Measurements from ENCODE around the gene PABPN1.

Gene PABPN1

DNA sequence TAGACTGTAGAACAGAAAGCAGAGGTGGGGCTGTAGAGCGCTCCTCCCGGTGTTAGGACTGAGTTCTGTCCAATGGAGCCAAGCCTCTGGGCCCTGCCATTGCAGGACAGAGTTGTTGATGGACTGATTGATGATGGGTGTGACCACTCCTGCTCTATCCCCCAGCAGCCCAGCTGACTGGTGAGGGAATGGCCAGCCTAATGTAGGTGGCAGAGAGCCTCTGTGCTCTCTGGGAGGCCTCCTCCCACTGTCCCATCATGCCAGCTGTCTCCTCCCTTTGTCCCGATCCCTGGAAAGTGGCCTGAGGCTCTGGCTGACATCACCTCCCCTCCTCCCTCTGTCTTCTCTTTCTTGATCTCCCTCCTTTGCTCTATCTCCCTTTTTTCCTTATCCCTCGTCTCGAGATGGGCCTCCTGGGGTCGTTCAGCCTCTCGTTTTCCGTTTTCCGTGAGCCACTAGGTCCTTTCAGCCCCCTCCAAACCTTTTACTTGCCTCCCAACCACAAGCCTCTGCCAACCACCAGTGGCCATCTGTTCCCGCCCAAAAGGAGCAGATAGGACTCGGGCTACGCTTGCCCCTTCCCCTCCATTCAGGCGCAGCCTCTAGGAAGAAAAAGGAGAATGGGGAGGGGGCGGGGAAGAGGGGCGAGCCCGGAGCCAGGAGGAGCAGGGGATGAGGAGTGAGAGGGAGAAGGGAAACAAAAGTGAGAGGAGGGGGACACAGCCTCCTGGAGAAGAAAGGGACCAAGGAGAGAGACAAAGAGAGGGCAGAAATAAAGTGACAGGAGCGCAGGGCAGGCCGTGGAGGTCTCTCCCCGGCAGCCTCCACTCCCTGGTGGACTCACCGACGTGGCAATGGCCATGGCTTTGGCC is 43.1 kb downstream of the PABPN1 start:
- H3K4me3 ChIP-seq (ENCODE audit: low read depth in 1 of 2, low read length in 2 of 2): peak overlapping the region; percentile 68 to 71
- peaks cover 0 to 4% of the 10 kb centered on the region in 2 donors for H3K27me3 ChIP-seq (ENCODE audit: control insufficient read depth in 1 of 2, insufficient read depth in 2 of 2, low read length in 2 of 2)
- peaks cover 41% of the 10 kb centered on the region for H3K4me1 ChIP-seq (ENCODE audit: insufficient read depth, low read length)
- peak overlapping the region; percentile 82 for H3K9ac ChIP-seq (ENCODE audit: low read length)
- peak overlapping the region; percentile 98 for H3K27ac ChIP-seq (ENCODE audit: low read depth, low read length)
- H3K36me3 ChIP-seq (ENCODE audit: insufficient read depth, low read length): peaks cover 11% of the 10 kb centered on the region
- H3K9me3 ChIP-seq (ENCODE audit: low read length): no peaks in the 10 kb centered on the region

DNA sequence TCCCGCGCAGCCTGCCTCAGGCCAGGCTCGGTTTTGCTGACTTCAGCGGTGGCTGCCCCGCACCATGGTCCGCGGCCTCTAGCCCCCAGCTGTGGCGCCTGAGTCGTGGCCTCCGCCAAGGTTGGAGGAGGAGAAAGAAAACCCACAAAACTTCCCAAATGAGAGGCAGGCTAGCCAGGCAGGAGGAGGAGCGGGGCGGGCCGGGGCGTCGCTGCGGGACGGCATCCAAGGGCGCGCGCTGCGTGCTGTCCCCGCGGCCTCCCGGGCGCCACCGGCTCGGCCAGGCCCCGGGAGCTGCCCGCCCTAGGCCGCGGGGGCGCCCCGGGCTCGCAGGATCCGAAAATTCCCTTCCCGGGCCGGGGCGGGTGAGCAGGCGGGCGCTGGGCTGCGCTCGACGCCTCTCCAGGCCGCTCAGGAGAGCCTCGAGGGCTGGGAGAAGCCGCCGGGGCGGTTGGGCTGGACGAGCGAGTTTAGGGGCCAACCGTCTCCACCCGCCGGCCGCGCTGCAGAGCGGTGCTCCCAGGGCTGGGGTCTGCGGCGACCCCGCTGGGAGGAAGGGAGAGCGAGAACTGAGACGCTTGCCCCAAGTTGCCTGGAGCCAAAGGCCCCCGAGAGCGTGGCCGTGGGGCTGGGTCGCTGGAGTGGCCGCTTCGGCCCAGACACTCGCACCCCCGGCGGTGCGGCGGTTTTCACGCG is 43.9 kb downstream of the PABPN1 start, which contains the start of gene EFS:
Gene EFS, minus strand, starts transcription at position 137 of the 696 bp plus-strand sequence. CDS start 147 bp downstream, outside the sequence.
- peaks cover 41% of the 10 kb centered on the region for H3K4me1 ChIP-seq (ENCODE audit: insufficient read depth, low read length)

GRCh38 chr14:23365732-23366425 is 44.6 kb downstream of the PABPN1 start:
- H3K9ac ChIP-seq (ENCODE audit: low read length): peak overlapping the region; percentile 63
- H3K27me3 ChIP-seq (ENCODE audit: control insufficient read depth in 1 of 2, insufficient read depth in 2 of 2, low read length in 2 of 2): peaks cover 0 to 4% of the 10 kb centered on the region in 2 donors
- H3K36me3 ChIP-seq (ENCODE audit: insufficient read depth, low read length): no peaks in the 10 kb centered on the region
- peaks cover 36% of the 10 kb centered on the region for H3K4me1 ChIP-seq (ENCODE audit: insufficient read depth, low read length)
- peak overlapping the region; percentile 98 for H3K27ac ChIP-seq (ENCODE audit: low read depth, low read length)
- no peaks in the 10 kb centered on the region for H3K9me3 ChIP-seq (ENCODE audit: low read length)
- H3K4me3 ChIP-seq (ENCODE audit: low read depth in 1 of 2, low read length in 2 of 2): peak overlapping the region; percentile 64 to 71

More for the DNA sequence above, 43.9 kb downstream of the PABPN1 start, which contains the start of gene EFS:
- Histone ChIP-seq H3K4me3 (ENCODE audit: low read depth in 1 of 2, low read length in 2 of 2) (peak within 1 kb of the TSS; percentile 68 to 71), H3K27me3 (ENCODE audit: control insufficient read depth in 1 of 2, insufficient read depth in 2 of 2, low read length in 2 of 2) (peaks cover 0 to 4% of the 10 kb centered on the region in 2 donors), H3K27ac (ENCODE audit: low read depth, low read length) (peak within 1 kb of the TSS; percentile 98), H3K9me3 (ENCODE audit: low read length) (no peaks in the 10 kb centered on the region), H3K9ac (ENCODE audit: low read length) (peak within 1 kb of the TSS; percentile 82), H3K36me3 (ENCODE audit: insufficient read depth, low read length) (peaks cover 4% of the 10 kb centered on the region)

- no peaks in the 10 kb centered on the region for H3K36me3 ChIP-seq (ENCODE audit: insufficient read depth, low read length)
- no peaks in the 10 kb centered on the region for H3K9me3 ChIP-seq (ENCODE audit: low read length)
- H3K4me3 ChIP-seq (ENCODE audit: low read depth in 1 of 2, low read length in 2 of 2): peak overlapping the region; percentile 43 to 64
- peak overlapping the region; percentile 98 for H3K27ac ChIP-seq (ENCODE audit: low read depth, low read length)
- peak overlapping the region; percentile 85 for H3K9ac ChIP-seq (ENCODE audit: low read length)
- peaks cover 0 to 4% of the 10 kb centered on the region in 2 donors for H3K27me3 ChIP-seq (ENCODE audit: control insufficient read depth in 1 of 2, insufficient read depth in 2 of 2, low read length in 2 of 2)
- peaks cover 32% of the 10 kb centered on the region for H3K4me1 ChIP-seq (ENCODE audit: insufficient read depth, low read length)
Observed at GRCh38 chr14:23366426-23366921, 45.2 kb downstream of the PABPN1 start.

DNA sequence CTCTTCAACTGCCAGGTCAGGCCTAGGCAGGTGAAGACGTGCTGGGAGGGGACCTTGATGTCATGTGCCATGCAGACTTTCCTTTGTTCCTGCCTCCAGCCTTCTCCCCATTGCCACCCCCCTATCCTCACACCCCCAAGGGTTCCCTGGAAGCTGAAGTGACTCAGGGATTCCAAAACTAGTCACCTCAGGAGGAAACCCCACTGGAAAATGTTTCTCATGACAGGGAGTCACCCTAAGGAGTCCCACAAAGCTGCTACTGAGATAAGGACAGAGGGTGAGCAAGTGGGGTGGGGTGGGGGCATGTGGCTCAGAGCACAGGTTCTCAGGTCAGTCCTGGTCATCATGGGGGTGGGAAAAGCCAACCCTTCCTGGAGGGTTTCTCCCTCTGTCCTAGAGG is 49.0 kb downstream of the PABPN1 start:
- H3K27ac ChIP-seq (ENCODE audit: low read depth, low read length): no peak overlapping the region
- peaks cover 6% of the 10 kb centered on the region for H3K4me1 ChIP-seq (ENCODE audit: insufficient read depth, low read length)
- no peaks in the 10 kb centered on the region for H3K36me3 ChIP-seq (ENCODE audit: insufficient read depth, low read length)
- H3K9ac ChIP-seq (ENCODE audit: low read length): no peak overlapping the region
- no peaks in the 10 kb centered on the region for H3K9me3 ChIP-seq (ENCODE audit: low read length)
- H3K27me3 ChIP-seq (ENCODE audit: control insufficient read depth in 1 of 2, insufficient read depth in 2 of 2, low read length in 2 of 2): peaks cover 0 to 4% of the 10 kb centered on the region in 2 donors
- no peak overlapping the region for H3K4me3 ChIP-seq (ENCODE audit: low read depth in 1 of 2, low read length in 2 of 2)

DNA sequence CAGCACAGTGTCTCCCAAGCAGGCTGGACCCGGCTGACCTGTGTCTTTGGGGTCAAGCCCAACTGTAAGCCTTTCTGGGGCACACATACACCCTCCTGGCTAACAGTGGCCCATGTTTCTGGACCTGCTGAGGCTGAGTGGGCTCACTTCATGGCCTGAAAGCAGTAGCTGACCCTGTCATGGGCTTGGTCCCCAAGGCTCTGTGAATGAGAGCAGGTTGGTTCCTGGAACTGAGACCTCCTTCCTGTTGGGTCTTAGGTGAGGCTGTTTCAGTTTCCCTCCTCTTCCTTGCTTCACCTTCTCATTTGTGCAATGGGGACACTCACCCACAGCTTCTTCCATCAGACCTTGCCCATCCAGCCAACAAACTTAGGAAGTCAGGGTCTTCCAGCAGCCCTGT is 50.6 kb downstream of the PABPN1 start:
- Histone ChIP-seq H3K36me3 (ENCODE audit: insufficient read depth, low read length) (no peaks in the 10 kb centered on the region), H3K27me3 (ENCODE audit: control insufficient read depth in 1 of 2, insufficient read depth in 2 of 2, low read length in 2 of 2) (no peaks in the 10 kb centered on the region), H3K9ac (ENCODE audit: low read length) (no peak overlapping the region), H3K4me1 (ENCODE audit: insufficient read depth, low read length) (peaks cover 3% of the 10 kb centered on the region), H3K4me3 (ENCODE audit: low read depth in 1 of 2, low read length in 2 of 2) (no peak overlapping the region), H3K9me3 (ENCODE audit: low read length) (no peaks in the 10 kb centered on the region), H3K27ac (ENCODE audit: low read depth, low read length) (no peak overlapping the region)

DNA sequence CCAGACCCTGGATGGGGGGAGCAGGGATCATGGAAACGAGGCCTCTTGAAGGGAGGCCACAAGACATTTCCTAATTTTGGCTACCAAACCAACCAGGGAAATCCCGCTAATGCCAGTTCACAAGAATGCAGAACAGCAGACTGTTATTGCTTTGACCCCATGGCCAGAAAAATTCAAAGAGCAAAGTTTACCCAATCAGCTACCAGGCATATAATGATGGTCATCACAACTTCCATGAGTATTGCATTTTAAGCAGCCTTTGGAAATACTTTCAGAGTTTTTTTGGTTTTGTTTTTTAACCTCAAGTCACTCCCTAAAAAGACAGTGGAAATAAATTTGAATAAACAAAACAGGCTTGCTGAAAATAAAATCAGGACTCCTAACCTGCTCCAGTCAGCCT is 51.3 kb downstream of the PABPN1 start, which contains the start of gene IL25:
Gene IL25, plus strand, starts transcription at position 301 of the 400 bp plus-strand sequence.
- Histone ChIP-seq H3K36me3 (ENCODE audit: insufficient read depth, low read length) (no peaks in the 10 kb centered on the region), H3K27me3 (ENCODE audit: control insufficient read depth in 1 of 2, insufficient read depth in 2 of 2, low read length in 2 of 2) (no peaks in the 10 kb centered on the region), H3K4me1 (ENCODE audit: insufficient read depth, low read length) (no peaks in the 10 kb centered on the region), H3K27ac (ENCODE audit: low read depth, low read length) (no peak within 1 kb of the TSS), H3K4me3 (ENCODE audit: low read depth in 1 of 2, low read length in 2 of 2) (no peak within 1 kb of the TSS), H3K9ac (ENCODE audit: low read length) (no peak within 1 kb of the TSS), H3K9me3 (ENCODE audit: low read length) (no peaks in the 10 kb centered on the region)

- no peaks in the 10 kb centered on the region for H3K4me1 ChIP-seq (ENCODE audit: insufficient read depth, low read length)
- no peak overlapping the region for H3K9ac ChIP-seq (ENCODE audit: low read length)
- no peaks in the 10 kb centered on the region for H3K27me3 ChIP-seq (ENCODE audit: control insufficient read depth in 1 of 2, insufficient read depth in 2 of 2, low read length in 2 of 2)
- no peak overlapping the region for H3K4me3 ChIP-seq (ENCODE audit: low read depth in 1 of 2, low read length in 2 of 2)
- H3K27ac ChIP-seq (ENCODE audit: low read depth, low read length): no peak overlapping the region
- no peaks in the 10 kb centered on the region for H3K36me3 ChIP-seq (ENCODE audit: insufficient read depth, low read length)
- H3K9me3 ChIP-seq (ENCODE audit: low read length): no peaks in the 10 kb centered on the region
Observed at GRCh38 chr14:23373041-23373440, 51.8 kb downstream of the PABPN1 start.

Data from muscle layer of colon (tissue), 2 donors.